C4-2B (cell line): Measurements from ENCODE around the gene DUSP7.

ENCODE experiments used
- H3K27ac ChIP-seq: fragments of 450-650 bp; 2 replicates; pipeline ENCODE4 v1.5.1; 2017
- CTCF ChIP-seq: fragments of 450-650 bp; conservative IDR thresholded peaks from 2 replicates; pipeline ENCODE4 v1.5.1; 2017; ENCODE audit warnings: mild to moderate bottlenecking
- ZFX ChIP-seq: fragments of 450-650 bp; IDR thresholded peaks from 2 replicates; pipeline ENCODE4 v1.6.1; 2017

Gene DUSP7, protein sequence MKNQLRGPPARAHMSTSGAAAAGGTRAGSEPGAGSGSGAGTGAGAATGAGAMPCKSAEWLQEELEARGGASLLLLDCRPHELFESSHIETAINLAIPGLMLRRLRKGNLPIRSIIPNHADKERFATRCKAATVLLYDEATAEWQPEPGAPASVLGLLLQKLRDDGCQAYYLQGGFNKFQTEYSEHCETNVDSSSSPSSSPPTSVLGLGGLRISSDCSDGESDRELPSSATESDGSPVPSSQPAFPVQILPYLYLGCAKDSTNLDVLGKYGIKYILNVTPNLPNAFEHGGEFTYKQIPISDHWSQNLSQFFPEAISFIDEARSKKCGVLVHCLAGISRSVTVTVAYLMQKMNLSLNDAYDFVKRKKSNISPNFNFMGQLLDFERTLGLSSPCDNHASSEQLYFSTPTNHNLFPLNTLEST

GRCh38 chr3:52056521-52056967 lies at the start of gene DUSP7:
TSS of gene DUSP7 (minus strand) at chr3:52056571. CDS start at chr3:52056366, 205 bp downstream.
- H3K27ac ChIP-seq, result peak within 1 kb of the TSS; percentile 82
- no peak for TF ChIP-seq CTCF
- TF ChIP-seq ZFX, result no peak

- no peak for TF ChIP-seq CTCF
- TF ChIP-seq ZFX, result no peak
- H3K27ac ChIP-seq, result no peak overlapping the region
These were observed 48.6 kb upstream of the DUSP7 start for GRCh38 chr3:52104684-52105640.

- H3K27ac ChIP-seq, result no peak overlapping the region
- TF ChIP-seq CTCF, result no peak
These were observed 46.6 kb upstream of the DUSP7 start for GRCh38 chr3:52102934-52103333.

GRCh38 chr3:52099001-52099401 lies 42.6 kb upstream of the DUSP7 start:
- no peak overlapping the region for H3K27ac ChIP-seq

DNA sequence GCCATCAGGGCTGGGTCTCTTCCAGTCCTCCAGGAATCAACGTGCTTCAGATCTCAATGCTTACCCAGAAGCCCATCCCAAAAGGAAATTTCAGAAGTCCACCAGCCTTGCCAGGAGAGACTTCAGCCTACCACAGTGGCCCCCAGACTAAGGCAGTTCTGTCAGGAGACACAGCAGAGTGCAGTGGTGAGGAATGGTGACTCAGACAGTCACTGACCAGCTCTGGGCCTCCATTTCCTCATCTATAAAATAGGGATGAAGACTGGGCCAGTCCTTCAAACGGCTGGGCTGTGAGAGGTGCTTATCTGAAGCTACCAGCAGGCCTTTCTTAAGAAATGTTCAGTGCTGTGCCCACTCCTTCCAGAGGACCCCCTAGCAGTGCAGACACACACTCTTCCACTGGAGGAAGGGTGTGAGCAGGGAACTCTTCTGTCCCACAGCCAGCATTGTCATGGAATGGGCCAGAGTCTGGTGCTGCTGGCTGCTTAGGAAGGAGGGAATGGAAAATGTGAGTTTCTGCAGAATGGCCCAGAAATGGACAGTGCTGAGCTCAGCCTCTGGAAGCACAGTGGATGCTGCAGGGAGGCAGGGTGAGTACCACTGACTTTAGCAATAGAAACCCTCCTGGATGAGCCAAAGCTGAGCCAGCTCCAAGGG lies 41.6 kb upstream of the DUSP7 start:
- TF ChIP-seq ZFX (no peak), CTCF (no peak)
- H3K27ac ChIP-seq, result no peak overlapping the region

More at GRCh38 chr3:52099001-52099401, 42.6 kb upstream of the DUSP7 start:
- TF ChIP-seq ZFX (no peak), CTCF (no peak)

DNA sequence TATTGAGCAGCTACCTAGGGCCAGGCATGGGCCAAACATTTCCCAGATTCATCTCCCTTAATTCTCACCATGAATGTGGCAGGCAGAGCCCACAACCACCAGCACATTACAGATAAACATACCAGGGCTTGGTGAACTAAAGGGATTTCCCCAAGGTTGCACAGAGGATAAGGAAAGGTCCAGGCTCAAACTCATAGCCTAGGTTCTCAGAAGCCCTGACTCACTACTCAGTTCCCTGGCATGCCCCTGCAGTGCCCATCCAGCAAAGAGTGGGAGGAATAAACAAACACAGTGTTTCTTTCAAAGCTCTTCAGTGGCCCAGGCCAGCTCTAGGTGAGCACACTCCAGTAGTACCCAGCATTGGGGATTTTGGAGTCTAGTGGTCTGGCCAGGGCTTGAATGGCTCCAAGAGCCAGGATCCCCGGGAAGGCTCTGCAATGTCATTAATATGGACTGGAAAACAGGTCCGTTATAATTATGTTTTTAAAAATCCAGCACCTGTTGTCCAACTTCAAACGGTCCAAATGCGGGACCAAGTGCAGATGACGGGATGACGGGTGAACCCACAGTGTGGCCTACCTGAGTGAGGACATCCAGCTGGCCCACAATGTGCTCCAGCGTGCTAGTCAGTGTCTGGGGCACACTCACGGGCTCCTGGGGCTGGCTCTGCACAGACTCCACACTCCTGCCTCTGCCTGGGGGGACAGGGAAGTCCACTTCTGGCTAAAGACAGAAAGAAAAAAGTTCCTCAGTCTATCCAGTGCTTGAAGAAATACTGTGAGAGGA lies 39.8 kb upstream of the DUSP7 start:
- no peak overlapping the region for H3K27ac ChIP-seq
- no peak for TF ChIP-seq CTCF
- TF ChIP-seq ZFX, result no peak
